ENCODE data around the gene TEPSIN. TPM values are rescaled to one million over a fixed set of nuclear protein-coding genes. Genes with fewer than 3 reads are reported as not detected.

Gene TEPSIN
- total RNA-seq, 1 donor from 2014 or later = 117 TPM

DNA sequence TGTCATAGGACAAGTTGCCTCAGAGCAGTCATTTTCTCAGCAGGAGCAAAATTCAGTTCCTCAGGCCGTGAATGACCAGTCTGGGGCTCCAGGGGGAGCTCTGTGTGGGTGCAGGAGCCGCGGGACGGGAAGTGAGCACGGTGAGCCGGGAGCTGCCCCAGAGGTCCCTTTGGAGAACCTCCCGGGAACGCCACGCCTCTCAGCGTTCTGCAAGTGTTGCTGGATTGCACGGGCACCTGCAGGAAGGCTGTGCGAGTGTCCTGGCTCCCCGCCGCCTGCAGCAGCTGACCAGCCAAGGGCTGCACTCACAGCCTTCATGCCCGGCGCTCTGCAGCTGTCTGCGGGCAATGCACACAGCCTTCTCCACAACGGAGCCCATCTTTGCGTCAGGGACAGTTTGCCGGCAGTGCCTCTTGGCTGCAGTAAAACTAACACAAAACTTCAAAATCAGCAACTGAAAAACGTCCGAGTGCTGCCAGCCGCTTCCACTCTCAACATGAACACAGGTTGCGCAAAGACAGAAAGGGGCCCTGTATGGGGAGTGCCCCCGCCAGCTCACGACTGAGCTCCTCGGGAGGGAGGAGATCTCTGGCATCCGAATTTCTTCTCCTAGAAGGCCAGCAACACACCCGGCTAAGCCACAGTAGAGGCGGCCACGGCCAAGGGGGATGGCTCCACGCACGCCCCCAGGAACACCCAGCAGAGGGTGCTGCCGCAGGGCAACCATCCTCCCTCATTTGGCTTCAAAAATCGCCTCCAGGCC is 16.3 kb upstream of the TEPSIN start:
- Histone ChIP-seq H3K27ac (peak overlapping the region; percentile 26 to 44), H3K4me3 (peak overlapping the region in 1 of 2 donors; percentile 37), H3K4me1 (peaks cover 0 to 13% of the 10 kb centered on the region in 2 donors), H3K27me3 (no peaks in the 10 kb centered on the region), H3K36me3 (peaks cover 38 to 47% of the 10 kb centered on the region in 2 donors), H3K9me3 (no peaks in the 10 kb centered on the region)
- peak in 1 of 2 donors; percentile 86 for DNase-seq (ENCODE audit: low spot score in 2 of 2)
- intact Hi-C loops (cut with DNase I) = loop anchor here (1.0 to 5.0 kb wide), 3 partner anchors 37 to 229 kb away; no protein-coding TSS in a partner anchor
- TF ChIP-seq, protein P1, sequence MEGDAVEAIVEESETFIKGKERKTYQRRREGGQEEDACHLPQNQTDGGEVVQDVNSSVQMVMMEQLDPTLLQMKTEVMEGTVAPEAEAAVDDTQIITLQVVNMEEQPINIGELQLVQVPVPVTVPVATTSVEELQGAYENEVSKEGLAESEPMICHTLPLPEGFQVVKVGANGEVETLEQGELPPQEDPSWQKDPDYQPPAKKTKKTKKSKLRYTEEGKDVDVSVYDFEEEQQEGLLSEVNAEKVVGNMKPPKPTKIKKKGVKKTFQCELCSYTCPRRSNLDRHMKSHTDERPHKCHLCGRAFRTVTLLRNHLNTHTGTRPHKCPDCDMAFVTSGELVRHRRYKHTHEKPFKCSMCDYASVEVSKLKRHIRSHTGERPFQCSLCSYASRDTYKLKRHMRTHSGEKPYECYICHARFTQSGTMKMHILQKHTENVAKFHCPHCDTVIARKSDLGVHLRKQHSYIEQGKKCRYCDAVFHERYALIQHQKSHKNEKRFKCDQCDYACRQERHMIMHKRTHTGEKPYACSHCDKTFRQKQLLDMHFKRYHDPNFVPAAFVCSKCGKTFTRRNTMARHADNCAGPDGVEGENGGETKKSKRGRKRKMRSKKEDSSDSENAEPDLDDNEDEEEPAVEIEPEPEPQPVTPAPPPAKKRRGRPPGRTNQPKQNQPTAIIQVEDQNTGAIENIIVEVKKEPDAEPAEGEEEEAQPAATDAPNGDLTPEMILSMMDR (IDR thresholded peaks at IDR 0.05) = peak; percentile 48 to 69 (median 68)

DNA sequence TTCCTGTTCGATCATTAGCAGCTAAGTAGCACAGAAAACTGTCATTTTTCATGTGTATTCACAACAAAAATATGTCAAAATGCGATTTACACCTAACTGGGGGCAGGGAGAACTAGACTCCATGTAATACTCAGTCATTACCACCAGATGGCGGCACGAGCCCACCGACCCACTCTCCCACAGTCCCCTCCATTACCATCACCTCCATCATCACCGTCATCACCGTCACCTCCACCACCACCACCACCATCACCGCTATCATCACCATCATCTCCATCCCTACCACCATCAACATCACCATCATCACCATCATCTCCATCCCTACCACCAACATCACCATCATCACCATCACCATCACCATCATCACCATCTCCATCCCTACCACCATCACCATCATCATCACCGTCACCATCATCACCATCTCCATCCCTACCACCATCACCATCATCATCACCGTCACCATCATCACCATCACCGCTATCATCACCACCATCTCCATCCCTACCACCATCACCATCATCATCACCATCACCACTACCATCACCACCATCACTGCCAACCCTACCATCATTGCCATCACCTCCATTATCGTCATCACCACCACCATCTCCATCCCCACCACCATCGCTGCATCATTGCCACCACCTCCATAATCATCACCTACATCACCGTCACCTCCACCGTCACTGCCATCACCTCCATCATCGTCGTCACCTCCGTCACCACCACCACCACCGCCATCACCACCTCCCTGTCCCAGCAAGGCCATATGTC is 14.7 kb upstream of the TEPSIN start:
- Histone ChIP-seq H3K9me3 (no peaks in the 10 kb centered on the region), H3K4me1 (peaks cover 0 to 13% of the 10 kb centered on the region in 2 donors), H3K4me3 (no peak overlapping the region), H3K36me3 (peaks cover 30 to 38% of the 10 kb centered on the region in 2 donors), H3K27me3 (no peaks in the 10 kb centered on the region), H3K27ac (no peak overlapping the region)
- TF ChIP-seq, protein P1 (IDR thresholded peaks at IDR 0.05) = peak; percentile 75 to 82 (median 76)
- DNase-seq (ENCODE audit: low spot score in 2 of 2) = no peak
- intact Hi-C loops (cut with DNase I) = loop anchor here (1.0 to 5.0 kb wide), 3 partner anchors 39 to 348 kb away; no protein-coding TSS in a partner anchor

DNA sequence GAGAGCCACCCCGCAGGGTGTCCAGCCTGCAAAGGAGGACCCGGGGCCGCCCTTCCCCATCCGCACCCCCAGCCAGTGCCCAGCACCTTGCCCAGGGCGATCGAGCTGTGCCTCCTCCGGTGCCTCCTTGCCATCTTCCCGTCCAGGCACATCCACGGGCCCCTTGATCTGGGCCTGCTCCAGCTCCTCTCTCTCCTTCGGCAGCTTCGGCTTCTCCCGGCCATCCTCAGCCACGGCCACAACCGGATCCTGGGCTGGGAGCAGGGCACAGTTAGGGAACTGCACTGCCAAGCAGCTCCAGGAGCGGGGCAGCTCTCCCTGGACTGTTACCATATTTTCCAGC is 14.1 kb upstream of the TEPSIN start:
- H3K9me3 ChIP-seq = no peaks in the 10 kb centered on the region
- peaks cover 29 to 33% of the 10 kb centered on the region in 2 donors for H3K36me3 ChIP-seq
- no peaks in the 10 kb centered on the region for H3K27me3 ChIP-seq
- intact Hi-C loops (cut with DNase I) = loop anchor here (1.0 to 5.0 kb wide), 2 partner anchors 39 to 348 kb away; no protein-coding TSS in a partner anchor
- H3K4me1 ChIP-seq = peaks cover 0 to 13% of the 10 kb centered on the region in 2 donors
- H3K4me3 ChIP-seq = no peak overlapping the region
- DNase-seq (ENCODE audit: low spot score in 2 of 2) = no peak
- TF ChIP-seq, protein P1 (IDR thresholded peaks at IDR 0.05) = no peak
- no peak overlapping the region for H3K27ac ChIP-seq

DNA sequence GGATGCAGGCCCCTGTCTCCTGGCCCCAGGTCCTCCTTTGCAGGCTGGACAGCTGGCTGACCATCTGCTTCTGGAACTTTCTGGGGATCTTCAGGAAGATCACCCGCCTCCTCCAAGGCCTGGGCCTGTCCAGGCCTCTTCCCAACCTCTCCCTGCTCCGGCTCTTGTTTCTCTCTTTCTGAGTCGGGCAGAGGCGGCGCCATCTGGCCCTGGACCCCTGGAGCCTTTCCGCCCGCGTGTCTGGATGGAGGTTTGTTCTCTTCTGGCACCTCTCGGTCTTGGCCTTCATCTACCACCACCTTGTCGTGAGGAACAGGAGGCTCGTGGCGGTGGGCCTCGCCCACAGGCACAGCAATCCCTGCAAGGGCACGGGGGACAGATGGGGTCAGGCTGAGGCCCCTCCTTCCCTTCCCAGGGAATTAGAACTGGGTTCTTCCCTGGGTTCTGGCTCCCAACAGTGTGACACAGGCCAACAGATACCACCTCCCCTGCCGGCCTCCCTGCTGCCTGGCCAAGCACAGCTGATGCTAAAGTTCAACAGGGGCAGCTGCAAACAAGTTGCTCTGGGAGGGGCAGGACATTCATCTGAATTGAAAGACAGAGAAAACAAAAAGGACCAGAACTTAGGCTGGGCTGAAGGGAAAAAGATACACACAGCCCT is 13.6 kb upstream of the TEPSIN start:
- no peaks in the 10 kb centered on the region for H3K27me3 ChIP-seq
- TF ChIP-seq, protein P1 (IDR thresholded peaks at IDR 0.05) = no peak
- H3K4me3 ChIP-seq = no peak overlapping the region
- peaks cover 0 to 13% of the 10 kb centered on the region in 2 donors for H3K4me1 ChIP-seq
- intact Hi-C loops (cut with DNase I) = loop anchor here (5.0 kb wide), 1 partner anchor 40 kb away; no protein-coding TSS in a partner anchor
- DNase-seq (ENCODE audit: low spot score in 2 of 2) = no peak
- H3K9me3 ChIP-seq = no peaks in the 10 kb centered on the region
- H3K27ac ChIP-seq = no peak overlapping the region
- peaks cover 29 to 33% of the 10 kb centered on the region in 2 donors for H3K36me3 ChIP-seq

DNA sequence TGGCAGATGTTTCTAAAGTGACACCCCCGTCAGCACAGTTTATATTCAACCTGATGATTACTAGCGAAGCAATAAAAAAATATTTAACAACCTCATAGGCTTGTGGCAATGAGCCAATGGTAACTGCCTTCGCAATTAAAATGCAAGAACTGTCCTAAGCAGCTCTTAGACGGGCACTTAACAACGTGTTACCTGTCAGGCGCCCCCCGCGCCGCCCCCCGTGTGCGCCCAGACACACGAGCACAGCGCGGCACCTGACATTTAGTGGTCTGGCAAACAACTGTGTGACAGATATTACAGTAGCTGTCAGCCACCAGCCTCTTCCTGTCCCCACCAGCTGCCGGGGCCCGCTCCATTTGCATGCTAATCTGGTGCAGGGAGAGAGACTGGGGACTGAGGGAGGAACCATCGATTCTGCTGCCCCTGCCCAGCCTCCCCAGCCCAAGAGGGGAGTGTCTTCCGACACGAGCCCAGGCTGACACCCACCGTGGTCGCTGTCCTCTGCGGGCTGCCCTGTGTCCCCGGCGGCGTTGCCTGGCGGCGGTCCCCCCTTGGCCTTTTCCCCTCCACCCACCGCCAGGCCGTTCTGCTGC is 12.9 kb upstream of the TEPSIN start:
- TF ChIP-seq, protein P1 (IDR thresholded peaks at IDR 0.05) = no peak
- H3K27ac ChIP-seq = no peak overlapping the region
- H3K4me1 ChIP-seq = peaks cover 0 to 13% of the 10 kb centered on the region in 2 donors

More for the DNA sequence above, 12.9 kb upstream of the TEPSIN start:
- Histone ChIP-seq H3K4me3 (no peak overlapping the region), H3K9me3 (no peaks in the 10 kb centered on the region), H3K27me3 (no peaks in the 10 kb centered on the region), H3K36me3 (peaks cover 29 to 33% of the 10 kb centered on the region in 2 donors)
- no peak for DNase-seq (ENCODE audit: low spot score in 2 of 2)
- intact Hi-C loops (cut with DNase I) = loop anchor here (5.0 kb wide), 1 partner anchor 40 kb away; no protein-coding TSS in a partner anchor
